Stimulated activated CD4-positive, alpha-beta T cell treated with anti-CD3 and anti-CD28 coated beads, TNF-alpha, amount 100 ng/mL, for 4 hours (primary cell): Measurements from ENCODE around the gene LY6G5B.
"Not testable (repeated sequence)": the region's sequence is repeated elsewhere in the genome, so short reads cannot be mapped to it uniquely, and the experiment has no call there.

Experiments
- DNase-seq, 3 experiments: peaks; one replicate each; pipeline ENCODE4 v3.0.0-alpha.2; 2020; ENCODE audit warnings: low read depth in 3 of 3

LY6G5B gene

GRCh38 chr6:31691078-31691463 is 21.3 kb downstream of the LY6G5B start:
- no peak for DNase-seq

- DNase-seq = no peak
These were observed 21.9 kb downstream of the LY6G5B start for GRCh38 chr6:31691564-31692108.

- no peak for DNase-seq
These were observed 22.6 kb downstream of the LY6G5B start for GRCh38 chr6:31692353-31692752.

- no peak for DNase-seq
These were observed 23.1 kb downstream of the LY6G5B start for GRCh38 chr6:31692886-31693285.

- DNase-seq = no peak
These were observed 23.8 kb downstream of the LY6G5B start for GRCh38 chr6:31693535-31693934.

- DNase-seq = no peak
These were observed 27.8 kb downstream of the LY6G5B start for GRCh38 chr6:31697555-31697954.

GRCh38 chr6:31700740-31701401 is 31.1 kb downstream of the LY6G5B start:
- DNase-seq = no peak

- DNase-seq = no peak
These were observed 32.1 kb downstream of the LY6G5B start for GRCh38 chr6:31701666-31702404.

GRCh38 chr6:31702405-31702818 is 32.6 kb downstream of the LY6G5B start:
- no peak for DNase-seq

- peak; percentile 89 to 94 (median 92) for DNase-seq
These were observed 33.3 kb downstream of the LY6G5B start, which contains the start of gene ABHD16A for GRCh38 chr6:31702819-31703716. ABHD16A (minus strand) TSS chr6:31703324; CDS start chr6:31703281, 43 bp downstream.

GRCh38 chr6:31705931-31706330 is 36.2 kb downstream of the LY6G5B start:
- no peak for DNase-seq

GRCh38 chr6:31706599-31706998 is 36.8 kb downstream of the LY6G5B start, which contains the start of gene LY6G6F:
LY6G6F (plus strand) TSS chr6:31706866; CDS start chr6:31706907, 41 bp downstream.
- no peak for DNase-seq

GRCh38 chr6:31707701-31708100 is 37.9 kb downstream of the LY6G5B start:
- DNase-seq = no peak

- DNase-seq = no peak
These were observed 38.4 kb downstream of the LY6G5B start for GRCh38 chr6:31708224-31708623.

GRCh38 chr6:31709157-31709556 is 39.4 kb downstream of the LY6G5B start:
- DNase-seq = not testable (repeated sequence)

GRCh38 chr6:31710523-31711219 is 40.9 kb downstream of the LY6G5B start:
- no peak for DNase-seq

GRCh38 chr6:31711233-31711632 is 41.5 kb downstream of the LY6G5B start:
- DNase-seq = no peak

GRCh38 chr6:31712296-31712695 is 42.5 kb downstream of the LY6G5B start:
- DNase-seq = no peak

GRCh38 chr6:31713465-31713864 is 43.7 kb downstream of the LY6G5B start:
- DNase-seq = no peak

- DNase-seq = no peak
These were observed 44.4 kb downstream of the LY6G5B start for GRCh38 chr6:31713991-31714684.
